GM21825 (cell line): ENCODE data around the gene METTL26.

ENCODE experiments used
- ATAC-seq: cut with Tn5 transposase; IDR thresholded peaks from one replicate; pipeline ENCODE4 v1.9.1; 2021; ENCODE audit warnings: mild to moderate bottlenecking, moderate library complexity; ENCODE audit not compliant: unreplicated experiment

Gene METTL26

DNA sequence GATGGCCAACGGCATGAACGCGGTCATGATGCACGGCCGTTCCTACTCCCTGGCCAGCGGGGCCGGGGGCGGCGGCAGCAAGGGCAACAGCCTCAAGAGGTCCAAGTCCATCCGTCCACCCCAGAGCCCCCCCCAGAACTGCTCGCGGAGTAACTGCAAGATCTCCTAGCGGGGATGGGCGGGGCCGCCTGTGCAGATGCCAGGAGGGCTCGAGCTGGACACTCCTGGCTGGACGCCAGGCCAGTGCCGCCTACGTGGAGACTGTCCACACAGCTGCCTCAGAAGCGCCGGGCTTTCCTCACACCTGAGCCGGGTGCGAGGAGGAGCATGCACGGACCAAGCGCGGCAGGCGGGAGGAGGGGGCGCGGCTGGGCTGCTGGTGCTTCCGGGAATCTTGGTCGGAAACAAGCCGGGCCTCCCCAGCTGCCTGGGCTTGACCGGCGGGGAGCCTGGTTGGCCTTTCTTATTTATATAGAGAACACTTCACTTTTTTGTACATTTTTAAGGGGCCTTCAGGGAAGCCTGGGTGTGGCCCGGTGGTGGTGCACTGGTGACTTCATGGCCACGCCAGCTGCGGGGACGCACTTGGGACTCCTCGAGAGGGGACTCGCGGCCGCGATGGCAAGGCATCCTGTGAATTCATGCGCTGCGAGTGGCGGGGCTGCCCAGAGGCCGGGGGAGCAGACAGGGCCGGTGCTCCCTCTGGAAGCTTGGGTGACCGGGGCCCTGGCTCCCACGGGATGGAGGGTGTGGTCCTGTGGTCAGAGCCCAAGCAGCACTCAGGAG, 8.5 kb downstream of the METTL26 start:
- no peak for ATAC-seq

GRCh38 chr16:626787-627453, 9.2 kb downstream of the METTL26 start:
- no peak for ATAC-seq

- no peak for ATAC-seq
Measured at GRCh38 chr16:625977-626765, 9.9 kb downstream of the METTL26 start.

- no peak for ATAC-seq
Measured at GRCh38 chr16:625117-625976, 10.8 kb downstream of the METTL26 start.

DNA sequence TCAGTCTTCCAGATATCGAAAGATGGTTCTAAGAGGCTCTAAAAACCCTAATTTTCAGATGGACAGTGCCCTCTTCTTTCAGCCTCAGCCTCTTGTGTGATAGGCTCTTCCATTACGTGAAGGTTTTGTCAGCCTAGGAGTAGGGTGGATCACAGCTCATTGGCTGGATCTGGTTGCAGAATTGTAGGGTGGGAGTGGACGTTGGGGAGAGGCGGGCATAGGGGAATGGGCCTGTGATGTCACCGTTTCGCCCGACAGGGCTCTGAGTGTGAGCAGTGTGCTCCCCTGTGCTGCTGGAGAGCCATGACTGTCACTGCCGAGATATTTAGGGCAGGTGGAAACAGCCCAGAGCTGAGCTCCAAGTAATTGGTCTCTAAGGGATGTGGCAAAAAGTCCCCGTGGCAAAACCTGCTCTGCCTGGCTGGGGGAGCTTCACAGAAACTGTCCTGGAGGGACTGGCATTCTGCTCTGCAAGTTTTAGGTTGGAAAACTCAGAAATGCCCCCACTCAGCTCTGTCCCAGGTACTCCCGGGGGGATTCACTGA, 11.5 kb downstream of the METTL26 start:
- ATAC-seq: no peak

DNA sequence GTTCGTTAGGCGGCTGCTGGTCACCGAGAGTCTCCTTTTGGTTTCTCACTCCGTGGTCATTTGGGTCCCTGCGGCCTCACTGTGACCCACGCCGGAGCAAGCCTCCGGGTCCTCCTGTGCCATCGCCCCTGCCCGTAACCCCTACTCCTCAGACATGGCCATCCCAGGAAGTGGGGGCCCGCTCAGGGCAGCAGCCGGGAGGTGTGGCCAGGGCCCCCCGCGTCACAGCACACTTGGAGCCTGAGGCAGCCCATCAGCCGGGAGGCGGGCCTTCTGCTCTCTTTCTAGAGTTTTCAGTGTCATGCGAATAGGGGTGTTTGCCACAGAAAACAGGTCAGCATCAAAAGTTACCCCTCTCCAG, 13.2 kb downstream of the METTL26 start:
- ATAC-seq: no peak

- no peak for ATAC-seq
Measured at GRCh38 chr16:621526-622105, 14.5 kb downstream of the METTL26 start.

DNA sequence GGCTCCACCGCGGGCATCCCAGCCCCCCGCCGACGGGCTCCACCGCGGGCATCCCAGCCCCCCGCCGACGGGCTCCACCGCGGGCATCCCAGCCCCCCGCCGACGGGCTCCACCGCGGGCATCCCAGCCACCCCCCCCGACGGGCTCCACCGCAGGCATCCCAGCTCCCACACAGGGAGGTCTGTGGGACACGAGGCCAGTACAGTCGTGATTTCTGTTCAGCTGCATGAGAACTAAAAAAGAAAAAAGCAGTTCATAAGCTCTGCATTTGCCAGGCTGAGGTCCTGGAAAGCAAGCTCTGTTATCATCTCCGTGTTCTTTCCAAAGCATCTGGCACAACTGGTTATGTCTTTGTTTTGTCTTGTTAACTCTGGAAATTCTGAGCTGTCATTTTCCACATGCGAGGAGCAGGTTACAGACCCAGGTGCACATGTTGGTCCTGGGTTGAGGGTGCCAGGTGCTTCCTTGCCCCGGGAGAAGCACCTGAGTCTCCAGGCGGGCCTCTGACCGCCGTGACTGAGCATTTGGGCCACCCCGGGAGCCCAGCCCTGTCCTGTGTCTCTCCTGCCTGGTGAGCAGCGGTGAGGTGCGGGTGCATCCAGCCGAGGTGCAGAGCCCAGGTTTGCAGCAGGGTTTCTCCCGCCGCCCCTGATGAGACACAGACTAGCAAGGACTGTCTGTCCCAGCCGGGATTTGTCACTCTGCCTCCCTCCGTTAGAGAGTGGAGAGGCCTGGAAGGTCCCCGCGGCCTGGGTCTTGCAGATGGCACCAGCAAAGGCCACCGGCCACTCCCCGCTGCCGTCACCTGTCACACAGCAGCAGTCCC, 15.2 kb downstream of the METTL26 start:
- ATAC-seq: no peak

DNA sequence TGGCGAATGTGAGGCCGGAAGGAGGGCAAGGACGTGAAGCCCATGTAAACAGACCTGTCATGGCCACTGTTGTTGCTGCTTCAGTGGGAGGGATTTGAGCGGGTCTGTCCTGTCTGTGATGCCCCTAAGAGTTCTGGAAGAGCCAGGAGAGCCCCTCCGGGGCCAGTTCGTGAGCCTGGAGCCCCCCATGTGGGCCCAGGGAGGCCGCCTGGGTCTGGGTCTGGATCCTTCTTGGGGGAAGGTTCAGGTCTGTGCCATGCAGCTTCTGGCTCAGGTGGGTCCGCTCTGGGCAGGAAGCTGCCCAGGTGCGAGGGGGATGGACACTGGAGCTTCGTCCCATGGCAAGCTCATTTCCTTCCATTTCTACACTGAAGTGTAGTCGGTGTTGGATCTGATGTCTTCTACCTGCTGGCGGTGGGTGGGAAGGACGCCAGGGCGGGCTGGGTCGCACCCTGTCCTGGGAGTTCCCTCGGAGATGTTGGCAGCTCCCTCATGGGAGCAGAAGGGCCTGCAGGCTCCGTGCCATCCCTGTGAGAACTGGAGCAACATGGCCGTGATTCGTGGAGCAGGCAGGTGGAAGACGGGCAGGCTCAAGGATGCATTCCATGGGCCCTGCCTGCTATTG, 16.5 kb downstream of the METTL26 start:
- no peak for ATAC-seq

GRCh38 chr16:617855-618254, 18.2 kb downstream of the METTL26 start:
- no peak for ATAC-seq

GRCh38 chr16:616733-617586, 19.1 kb downstream of the METTL26 start:
- no peak for ATAC-seq

DNA sequence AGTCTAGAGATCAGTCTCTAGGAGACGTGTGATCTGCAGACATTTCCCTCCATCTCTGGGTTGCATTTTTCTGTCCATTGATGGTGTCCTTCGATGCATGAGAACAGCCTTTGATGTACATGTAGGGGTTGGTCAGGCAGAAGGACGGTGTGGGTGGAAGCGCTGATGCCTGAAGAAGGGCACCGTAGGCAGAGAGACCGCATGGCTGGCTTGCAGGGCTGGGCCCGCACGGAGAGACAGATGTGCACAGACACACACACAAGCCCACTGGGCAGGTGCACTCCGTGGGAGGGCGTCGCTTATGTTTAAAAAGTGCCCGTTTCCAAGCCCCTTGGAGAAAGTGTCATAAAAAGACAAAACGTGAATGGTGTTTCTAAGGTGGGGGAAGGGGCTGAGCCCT, 21.0 kb downstream of the METTL26 start:
- no peak for ATAC-seq

GRCh38 chr16:610513-611381, 25.4 kb downstream of the METTL26 start:
- ATAC-seq: no peak

DNA sequence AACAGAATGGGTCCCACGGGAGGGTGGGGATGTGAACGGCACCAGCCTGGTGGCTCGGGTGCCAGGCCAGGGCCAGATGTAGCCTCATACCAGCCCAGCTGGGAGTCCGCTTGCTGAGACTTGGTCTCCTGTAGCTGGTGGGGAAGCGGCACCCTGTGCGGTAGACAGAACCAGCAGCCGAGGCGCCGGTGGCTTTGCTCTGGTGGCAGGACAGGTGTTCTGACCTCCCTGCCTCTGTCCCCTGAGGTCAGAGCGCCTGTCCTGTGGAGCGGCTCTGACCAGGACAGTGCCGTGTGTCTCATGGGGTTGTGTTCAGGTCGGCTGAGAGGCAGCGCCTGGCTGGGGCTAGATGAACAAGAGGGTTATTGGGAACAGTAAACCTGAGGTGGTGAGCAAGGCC, 26.1 kb downstream of the METTL26 start:
- no peak for ATAC-seq

DNA sequence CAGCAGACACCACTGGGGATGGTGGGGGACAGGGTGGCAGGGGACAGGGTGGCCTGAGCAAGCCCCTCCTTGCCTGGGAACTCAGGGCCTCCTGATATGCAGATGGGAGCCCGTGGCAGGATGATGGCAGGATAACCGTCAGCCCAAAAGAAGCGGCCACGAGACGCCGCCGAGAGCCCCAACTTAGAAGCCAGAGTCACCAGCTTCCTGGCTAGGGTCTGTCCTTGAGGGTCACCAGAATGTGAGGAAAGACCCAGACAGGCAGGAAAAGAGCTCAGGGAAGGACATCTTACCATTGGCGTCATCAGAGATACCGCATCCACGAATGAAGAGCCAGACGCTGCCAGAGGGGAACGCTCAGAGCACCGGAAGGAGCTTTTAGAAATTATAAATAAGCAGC, 26.8 kb downstream of the METTL26 start:
- no peak for ATAC-seq

DNA sequence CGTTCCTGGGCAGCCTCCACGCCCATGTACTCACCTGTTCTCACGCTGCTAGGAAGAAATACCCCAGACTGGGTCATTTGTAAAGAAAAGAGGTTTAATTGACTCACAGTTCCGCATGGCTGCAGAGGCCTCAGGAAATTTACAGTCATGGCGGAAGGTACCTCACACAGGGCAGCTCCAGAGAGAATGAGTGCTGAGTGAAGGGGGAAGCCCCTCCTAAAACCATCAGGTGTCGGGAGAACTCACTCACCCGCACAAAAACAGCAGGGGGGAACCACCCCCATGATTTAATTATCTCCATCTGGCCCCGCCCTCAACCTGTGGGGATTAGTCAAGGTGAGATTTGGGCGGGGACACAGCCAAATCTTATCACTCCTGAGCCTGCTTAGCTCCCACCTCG, 28.1 kb downstream of the METTL26 start:
- no peak for ATAC-seq

GRCh38 chr16:606656-607307, 29.3 kb downstream of the METTL26 start:
- no peak for ATAC-seq
